ENCODE measurements around the gene RAVER1. TPM values are rescaled to one million over a fixed set of nuclear protein-coding genes. Genes with fewer than 3 reads are reported as not detected.

The RAVER1 gene
- total and polyA plus RNA-seq, 2 donors (not counting 1 experiment from before 2014, with no cell fraction given): 21.0 to 62.7 TPM

DNA sequence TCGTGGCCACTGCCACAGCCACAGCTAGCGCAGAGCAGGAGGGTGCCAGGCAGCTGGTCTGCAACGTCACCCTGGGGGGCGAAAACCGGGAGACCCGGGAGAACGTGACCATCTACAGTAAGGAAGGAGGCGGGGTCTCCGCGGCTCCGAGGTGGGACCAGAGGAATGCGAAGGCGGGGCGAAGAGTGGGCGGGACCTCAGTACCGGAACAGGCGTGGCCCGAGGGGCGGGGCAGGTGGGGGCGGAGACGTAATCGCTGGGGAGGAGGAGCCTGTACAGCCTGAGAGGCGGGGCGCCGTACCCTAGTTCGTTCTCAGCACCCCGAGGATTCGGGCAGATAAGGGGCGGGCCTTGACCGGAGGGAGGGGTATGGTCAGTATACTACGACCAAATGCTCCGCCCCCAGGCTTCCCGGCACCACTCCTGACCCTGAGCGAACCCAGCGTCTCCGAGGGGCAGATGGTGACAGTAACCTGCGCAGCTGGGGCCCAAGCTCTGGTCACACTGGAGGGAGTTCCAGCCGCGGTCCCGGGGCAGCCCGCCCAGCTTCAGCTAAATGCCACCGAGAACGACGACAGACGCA is 41.0 kb downstream of the RAVER1 start:
- peak overlapping the region in 4 of 5 experiments; percentile 13 to 63 (median 40) for H3K4me3 ChIP-seq (ENCODE audit: control extremely low read depth in 1 of 5, extremely low read depth in 1 of 5, insufficient read depth in 1 of 5, low read depth in 2 of 5, low read length in 4 of 5)

More for the DNA sequence above, 41.0 kb downstream of the RAVER1 start:
- intact Hi-C loops (cut with micrococcal nuclease): no loop called here
- H3K4me2 ChIP-seq (replicated peaks; ENCODE audit: low read depth, low read length, poor library complexity, severe bottlenecking): peak overlapping the region; percentile 96
- Mint-ChIP-seq H3K27ac (peak overlapping the region; percentile 26), H3K4me1 (peaks cover 70% of the 10 kb centered on the region), H3K27me3 (peaks cover 45% of the 10 kb centered on the region), H3K9me3 (ENCODE audit: insufficient read depth) (no peaks in the 10 kb centered on the region), H3K4me3 (peak overlapping the region; percentile 87)
- H3K9ac ChIP-seq (ENCODE audit: low read length): peak overlapping the region; percentile 64
- peaks cover 86 to 89% of the 10 kb centered on the region in 2 donors for H3K4me1 ChIP-seq (ENCODE audit: control insufficient read depth in 2 of 2, insufficient read depth in 2 of 2, low read length in 2 of 2)
- TF ChIP-seq, protein P1, sequence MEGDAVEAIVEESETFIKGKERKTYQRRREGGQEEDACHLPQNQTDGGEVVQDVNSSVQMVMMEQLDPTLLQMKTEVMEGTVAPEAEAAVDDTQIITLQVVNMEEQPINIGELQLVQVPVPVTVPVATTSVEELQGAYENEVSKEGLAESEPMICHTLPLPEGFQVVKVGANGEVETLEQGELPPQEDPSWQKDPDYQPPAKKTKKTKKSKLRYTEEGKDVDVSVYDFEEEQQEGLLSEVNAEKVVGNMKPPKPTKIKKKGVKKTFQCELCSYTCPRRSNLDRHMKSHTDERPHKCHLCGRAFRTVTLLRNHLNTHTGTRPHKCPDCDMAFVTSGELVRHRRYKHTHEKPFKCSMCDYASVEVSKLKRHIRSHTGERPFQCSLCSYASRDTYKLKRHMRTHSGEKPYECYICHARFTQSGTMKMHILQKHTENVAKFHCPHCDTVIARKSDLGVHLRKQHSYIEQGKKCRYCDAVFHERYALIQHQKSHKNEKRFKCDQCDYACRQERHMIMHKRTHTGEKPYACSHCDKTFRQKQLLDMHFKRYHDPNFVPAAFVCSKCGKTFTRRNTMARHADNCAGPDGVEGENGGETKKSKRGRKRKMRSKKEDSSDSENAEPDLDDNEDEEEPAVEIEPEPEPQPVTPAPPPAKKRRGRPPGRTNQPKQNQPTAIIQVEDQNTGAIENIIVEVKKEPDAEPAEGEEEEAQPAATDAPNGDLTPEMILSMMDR (IDR thresholded peaks at IDR 0.05): no peak
- peak; percentile 24 for TF ChIP-seq EZH2 (IDR thresholded peaks at IDR 0.05; ENCODE audit: borderline replicate concordance, insufficient read depth, low read depth, low read length, poor library complexity, severe bottlenecking)
- H3K27me3 ChIP-seq (replicated peaks in 1 of 4; ENCODE audit: control extremely low read depth in 1 of 4, control insufficient read depth in 3 of 4, insufficient read depth in 4 of 4, low read length in 3 of 4): peaks cover 0 to 90% (median 61%) of the 10 kb centered on the region in 4 experiments
- peaks cover 29% of the 10 kb centered on the region for H4K20me1 ChIP-seq (ENCODE audit: control insufficient read depth, insufficient read depth, low read length, poor library complexity, severe bottlenecking)
- no peaks in the 10 kb centered on the region for H3K36me3 ChIP-seq (replicated peaks in 1 of 2; ENCODE audit: control extremely low read depth in 1 of 2, control insufficient read depth in 1 of 2, extremely low read depth in 1 of 2, insufficient read depth in 2 of 2, low read length in 1 of 2)
- ATAC-seq (ENCODE audit: low read depth) (peak; percentile 28), DNase-seq (no peak)
- POLR2A ChIA-PET: interaction anchor here (0.5 to 1.1 kb wide), 2 partner anchors 24 to 1289 kb away, joined by 3 read pairs; no protein-coding TSS in a partner anchor
- WGBS (ENCODE audit: insufficient coverage): 3% methylated on average over 44 of the region's 45 CpGs
- CTCF ChIA-PET: interaction anchor here (1.1 to 8.5 kb wide), 8 partner anchors 12 to 133 kb away, joined by 3 to 116 read pairs (median 5); partner anchors contain the start of genes ICAM1 and TYK2
- H2AFZ ChIP-seq (ENCODE audit: insufficient read depth, low read depth, low read length, poor library complexity, severe bottlenecking): peak overlapping the region; percentile 66
- no peak overlapping the region for H3K27ac ChIP-seq (ENCODE audit: low read length in 2 of 2)
- H3K9me3 ChIP-seq (ENCODE audit: control extremely low read depth in 1 of 3, control insufficient read depth in 2 of 3, insufficient read depth in 1 of 3, low read length in 2 of 3): peaks cover 0 to 70% (median 0%) of the 10 kb centered on the region in 3 donors
- no peaks in the 10 kb centered on the region for H3K79me2 ChIP-seq (ENCODE audit: control insufficient read depth, insufficient read depth, low read length)
